HL-60 (cell line): ENCODE data around the gene PTPN13.

Experiments
- CTCF ChIP-seq: IDR thresholded peaks from one replicate; pipeline ENCODE4 v1.5.1; 2011; ENCODE audit warnings: low read length, control low read depth, inconsistent platforms; ENCODE audit not compliant: insufficient read depth
- POLR2AphosphoS5 ChIP-seq: IDR thresholded peaks from 2 replicates; pipeline ENCODE4 v1.6.1; 2012; ENCODE audit warnings: low read depth
- REST ChIP-seq: IDR thresholded peaks from 2 replicates; pipeline ENCODE4 v1.6.1; 2012; ENCODE audit warnings: low read depth; ENCODE audit not compliant: insufficient replicate concordance

- TF ChIP-seq CTCF (no peak), REST (no peak), POLR2AphosphoS5 (no peak)
These were observed 46.4 kb downstream of the PTPN13 start for GRCh38 chr4:86640469-86640868.
